COR-L47 (cell line): Measurements from ENCODE around the gene PPP1R37.
"Not testable (repeated sequence)": the region's sequence is repeated elsewhere in the genome, so short reads cannot be mapped to it uniquely, and the experiment has no call there.

Experiments
- DNase-seq: peaks from one replicate; lab custom pipeline; 2025; lab: John Stamatoyannopoulos, UW

The PPP1R37 gene

GRCh38 chr19:45095496-45096413 is 2.8 kb downstream of the PPP1R37 start:
- DNase-seq: no peak

GRCh38 chr19:45096700-45097099 is 3.7 kb downstream of the PPP1R37 start:
- DNase-seq: no peak

GRCh38 chr19:45097450-45097775 is 4.4 kb downstream of the PPP1R37 start:
- no peak for DNase-seq

- DNase-seq: no peak
Measured at GRCh38 chr19:45097776-45098520, 5.0 kb downstream of the PPP1R37 start.

GRCh38 chr19:45098521-45099466 is 5.8 kb downstream of the PPP1R37 start:
- DNase-seq: peak; percentile 67

GRCh38 chr19:45099467-45100191 is 6.7 kb downstream of the PPP1R37 start:
- DNase-seq: peak; percentile 28

GRCh38 chr19:45100201-45100600 is 7.2 kb downstream of the PPP1R37 start:
- DNase-seq: no peak

GRCh38 chr19:45100846-45101252 is 7.9 kb downstream of the PPP1R37 start:
- DNase-seq: no peak

GRCh38 chr19:45101806-45102205 is 8.8 kb downstream of the PPP1R37 start:
- no peak for DNase-seq

- DNase-seq: no peak
Measured at GRCh38 chr19:45102481-45102880, 9.5 kb downstream of the PPP1R37 start.

- DNase-seq: peak; percentile 67
Measured at GRCh38 chr19:45103156-45103507, 10.2 kb downstream of the PPP1R37 start.

GRCh38 chr19:45103508-45104319 is 10.7 kb downstream of the PPP1R37 start:
- peak; percentile 59 for DNase-seq

GRCh38 chr19:45104658-45105349 is 11.8 kb downstream of the PPP1R37 start:
- no peak for DNase-seq

GRCh38 chr19:45106363-45106762 is 13.4 kb downstream of the PPP1R37 start:
- not testable (repeated sequence) for DNase-seq

GRCh38 chr19:45107621-45108150 is 14.7 kb downstream of the PPP1R37 start:
- DNase-seq: no peak

GRCh38 chr19:45110851-45111266 is 17.9 kb downstream of the PPP1R37 start:
- no peak for DNase-seq

GRCh38 chr19:45112111-45112827 is 19.3 kb downstream of the PPP1R37 start:
- DNase-seq: no peak

GRCh38 chr19:45113628-45114027 is 20.6 kb downstream of the PPP1R37 start:
- DNase-seq: peak; percentile 95

GRCh38 chr19:45114116-45114515 is 21.1 kb downstream of the PPP1R37 start:
- DNase-seq: no peak
